ENCODE measurements around the gene ITGA6.

The ITGA6 gene

GRCh38 chr2:172416447-172417058 is 10.8 kb upstream of the ITGA6 start:
- DNase-seq (ENCODE audit: low read depth, low spot score) = no peak

- no peak for DNase-seq (ENCODE audit: low read depth, low spot score)
Measured at GRCh38 chr2:172420216-172420615, 7.2 kb upstream of the ITGA6 start.

- no peak for DNase-seq (ENCODE audit: low read depth, low spot score)
Measured at GRCh38 chr2:172423160-172423559, 4.2 kb upstream of the ITGA6 start.

DNA sequence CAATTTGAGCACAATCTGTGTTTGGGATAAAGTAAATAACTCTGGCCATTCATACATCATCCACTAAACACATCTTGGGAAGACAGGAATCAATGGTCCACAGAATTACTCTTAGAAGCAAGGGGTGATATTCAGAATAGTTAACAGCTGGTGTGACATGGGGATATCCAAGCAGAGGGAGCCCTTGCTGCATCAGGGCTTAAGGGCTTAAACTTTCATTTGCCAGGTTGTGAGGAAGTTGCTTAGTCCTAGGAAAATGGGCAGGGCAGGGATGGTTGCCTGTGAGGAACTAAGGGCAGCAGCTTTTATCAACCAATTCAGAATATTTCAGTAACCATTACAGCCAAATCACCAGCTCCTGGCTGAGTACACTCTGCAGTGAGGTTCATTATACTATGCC is 2.0 kb upstream of the ITGA6 start:
- DNase-seq (ENCODE audit: low read depth, low spot score) = no peak

GRCh38 chr2:172426635-172427255 is 641 bp upstream of the ITGA6 start:
- no peak for DNase-seq (ENCODE audit: low read depth, low spot score)

DNA sequence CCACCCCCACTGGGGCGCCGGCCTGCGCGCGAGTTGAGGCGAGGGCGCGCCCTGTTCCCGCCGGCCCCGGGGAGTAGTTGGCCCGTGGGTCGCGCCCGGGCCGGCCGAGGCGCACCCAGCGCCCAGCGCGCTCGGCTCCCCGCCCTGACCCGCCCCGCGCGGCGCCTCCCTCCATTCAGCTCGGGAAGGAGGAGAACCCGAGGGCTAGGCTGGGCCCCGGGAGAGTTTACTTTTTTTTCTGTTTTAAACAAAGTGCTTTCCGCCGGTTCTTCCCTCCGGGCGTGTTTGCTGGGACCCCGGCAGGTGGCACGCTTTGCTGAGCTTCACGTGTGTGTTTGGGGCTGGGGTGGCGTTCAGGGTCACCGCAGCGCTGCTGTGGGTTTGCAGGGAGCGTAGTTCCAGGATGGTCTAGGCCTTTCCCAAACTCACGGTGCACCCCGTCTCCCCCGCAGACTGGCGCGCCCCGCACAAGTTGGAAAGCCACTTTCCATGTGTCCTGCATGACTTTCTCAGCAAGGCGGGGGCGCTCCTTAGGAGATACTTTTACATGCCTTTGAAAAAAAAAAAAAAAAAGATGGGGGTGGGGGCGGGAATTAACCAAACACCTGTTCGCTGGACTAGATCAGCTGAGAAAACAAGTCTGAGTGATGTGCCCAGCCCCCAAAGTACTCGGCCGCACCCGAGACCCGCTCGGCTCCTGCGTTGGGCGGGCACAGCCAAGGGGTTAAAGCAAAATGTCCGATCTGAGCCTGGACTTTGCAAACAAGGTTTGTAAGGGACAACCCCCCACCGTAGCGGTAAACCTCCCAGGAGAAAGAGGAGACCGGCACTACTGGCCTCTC is 825 bp downstream of the ITGA6 start:
- DNase-seq (ENCODE audit: low read depth, low spot score) = peak; percentile 30

DNA sequence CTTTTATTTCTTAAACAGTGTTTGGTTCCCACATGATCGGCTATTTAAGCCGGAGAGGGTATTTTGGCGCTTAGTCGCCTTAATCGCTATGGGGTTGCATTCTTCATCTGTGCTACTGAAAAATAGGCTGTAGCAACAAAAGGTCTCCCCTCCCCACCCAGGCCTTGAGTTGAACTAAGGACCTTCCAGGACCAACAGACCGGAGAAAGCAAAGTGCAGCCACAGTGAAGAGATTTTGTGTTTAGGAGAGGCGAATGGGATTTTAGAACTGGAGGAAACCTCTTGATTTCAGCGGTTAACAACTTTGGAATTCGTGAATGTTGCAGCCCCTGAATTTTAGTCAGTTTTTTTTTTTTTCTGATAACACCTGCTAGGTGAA is 1.4 kb downstream of the ITGA6 start:
- no peak for DNase-seq (ENCODE audit: low read depth, low spot score)

DNA sequence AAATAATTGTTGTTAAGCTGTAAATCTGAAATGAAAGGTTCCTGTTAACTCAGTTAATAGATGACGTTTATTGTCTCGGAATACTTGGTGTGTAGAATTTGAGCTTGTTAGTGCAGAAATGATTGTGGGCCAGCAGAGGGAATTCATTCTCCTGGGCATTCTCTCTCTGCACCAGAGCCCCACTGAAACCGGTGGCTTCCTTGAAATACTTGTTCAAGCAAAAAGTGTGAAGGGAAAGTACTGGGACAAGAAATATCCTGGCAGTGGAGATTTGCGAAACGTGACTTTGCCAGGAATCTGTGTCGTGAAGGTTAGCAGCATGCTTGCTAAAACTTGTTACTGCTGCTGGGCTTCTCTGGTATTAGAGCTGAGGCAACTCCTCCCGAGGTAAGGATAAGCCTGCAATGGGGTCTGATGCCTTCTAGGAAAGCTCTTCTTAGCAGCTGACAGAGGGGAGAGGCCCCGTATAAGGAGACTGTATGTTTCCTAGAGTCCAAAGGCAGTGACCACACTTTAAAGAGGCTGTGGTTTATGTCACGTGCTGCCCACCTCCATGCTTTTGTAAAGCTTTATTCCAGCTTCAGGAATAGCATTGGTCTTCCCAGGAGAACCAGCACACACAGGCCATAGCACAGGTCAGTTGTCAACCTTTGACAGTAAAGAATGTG is 2.0 kb downstream of the ITGA6 start:
- no peak for DNase-seq (ENCODE audit: low read depth, low spot score)

- no peak for DNase-seq (ENCODE audit: low read depth, low spot score)
Measured at GRCh38 chr2:172430027-172430426, 2.6 kb downstream of the ITGA6 start.

GRCh38 chr2:172430678-172431077 is 3.3 kb downstream of the ITGA6 start:
- no peak for DNase-seq (ENCODE audit: low read depth, low spot score)

DNA sequence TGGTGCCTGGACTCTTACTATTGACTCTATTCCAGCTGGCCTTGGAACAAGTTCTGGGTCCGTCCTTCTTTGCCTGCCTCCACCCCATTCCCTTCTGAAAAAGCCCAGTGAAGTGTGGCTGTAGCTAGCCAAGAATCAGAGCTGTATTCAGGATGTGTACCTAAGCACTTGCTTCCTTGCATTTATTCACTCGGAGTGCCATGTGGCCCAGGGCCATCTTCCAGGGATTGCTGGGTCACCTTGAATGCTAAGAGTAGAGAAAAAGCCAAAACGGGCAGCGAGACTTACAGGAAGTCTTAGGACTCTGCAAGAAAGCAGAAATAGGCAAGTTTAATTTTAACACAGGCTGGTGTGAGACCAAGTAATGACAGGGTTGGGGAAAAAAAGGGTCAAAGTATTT is 4.1 kb downstream of the ITGA6 start:
- DNase-seq (ENCODE audit: low read depth, low spot score) = no peak

- DNase-seq (ENCODE audit: low read depth, low spot score) = no peak
Measured at GRCh38 chr2:172431993-172432392, 4.6 kb downstream of the ITGA6 start.

- no peak for DNase-seq (ENCODE audit: low read depth, low spot score)
Measured at GRCh38 chr2:172433144-172433543, 5.8 kb downstream of the ITGA6 start.

- no peak for DNase-seq (ENCODE audit: low read depth, low spot score)
Measured at GRCh38 chr2:172434821-172435605, 7.6 kb downstream of the ITGA6 start.

- no peak for DNase-seq (ENCODE audit: low read depth, low spot score)
Measured at GRCh38 chr2:172435606-172435911, 8.2 kb downstream of the ITGA6 start.

DNA sequence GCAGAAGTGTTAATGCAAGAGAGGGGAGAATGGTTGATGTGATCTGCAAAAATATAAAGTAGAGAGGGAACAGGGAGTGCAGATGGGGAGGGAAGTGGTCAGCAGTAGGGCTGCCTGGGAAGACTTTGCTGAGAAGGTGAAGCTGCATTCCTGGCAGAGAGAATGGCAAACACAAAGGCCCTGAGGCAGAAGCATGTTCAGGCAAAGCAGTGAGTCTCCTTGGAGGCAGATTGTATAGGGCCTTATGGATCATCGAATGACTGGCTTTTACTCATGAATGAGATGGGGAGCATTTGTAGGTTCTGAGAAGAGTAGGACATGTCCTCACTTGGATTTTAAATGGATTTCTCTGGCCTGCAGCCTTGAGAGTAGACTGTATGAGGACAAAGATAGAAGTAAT is 9.5 kb downstream of the ITGA6 start:
- no peak for DNase-seq (ENCODE audit: low read depth, low spot score)

GRCh38 chr2:172437419-172438341 is 10.3 kb downstream of the ITGA6 start:
- peak; percentile 34 for DNase-seq (ENCODE audit: low read depth, low spot score)

DNA sequence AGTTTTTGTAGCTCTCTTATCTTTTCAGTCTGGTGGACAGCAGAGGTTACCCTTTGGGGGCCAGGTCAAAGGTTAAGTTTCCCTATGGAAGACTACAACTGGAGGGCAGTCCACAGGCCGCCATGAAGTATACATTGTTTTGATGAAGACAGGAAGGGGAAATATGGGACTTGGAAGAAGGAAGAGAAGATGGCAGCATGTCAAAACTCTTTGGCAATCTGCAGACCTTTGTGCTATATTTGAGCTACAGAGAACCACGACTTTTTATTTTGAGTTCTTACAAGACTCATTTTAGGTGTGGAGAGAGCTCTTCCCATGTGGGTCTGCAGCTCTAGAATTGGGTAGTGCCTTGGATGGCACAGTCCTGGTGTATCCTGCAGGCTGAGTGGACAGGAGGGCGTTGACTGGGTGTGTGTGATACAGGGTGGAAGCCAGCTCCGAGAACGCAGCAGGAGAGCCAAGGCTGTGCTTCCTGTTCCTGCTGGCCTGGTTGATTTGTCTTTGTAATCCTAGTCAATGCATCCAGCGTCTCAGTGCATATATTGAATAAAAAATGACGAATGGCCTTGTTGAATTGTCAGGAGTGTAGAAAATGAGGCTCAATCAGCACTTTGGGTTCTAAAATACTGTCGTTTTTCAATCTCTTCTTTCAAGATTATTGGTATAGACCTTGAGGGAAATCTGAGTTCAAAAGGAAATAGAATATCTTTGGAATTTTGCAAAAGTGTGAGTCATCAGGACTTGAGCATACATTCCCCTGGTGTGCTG is 11.5 kb downstream of the ITGA6 start:
- no peak for DNase-seq (ENCODE audit: low read depth, low spot score)

GRCh38 chr2:172439509-172439860 is 12.1 kb downstream of the ITGA6 start:
- DNase-seq (ENCODE audit: low read depth, low spot score) = no peak

- no peak for DNase-seq (ENCODE audit: low read depth, low spot score)
Measured at GRCh38 chr2:172439911-172440310, 12.5 kb downstream of the ITGA6 start.

Measured in activated naive CD8-positive, alpha-beta T cell treated with anti-CD3 and anti-CD28 coated beads, Interleukin-2, amount 50 U/mL, for 16 hours (primary cell).